Activated CD8-positive, alpha-beta memory T cell treated with anti-CD3 and anti-CD28 coated beads for 4 hours (primary cell): Measurements from ENCODE around the gene DERA.
"Not testable (repeated sequence)": the region's sequence is repeated elsewhere in the genome, so short reads cannot be mapped to it uniquely, and the experiment has no call there.

Experiments
- DNase-seq, 2 donors: peaks; one replicate each; pipeline ENCODE4 v3.0.0-alpha.2; 2020; ENCODE audit warnings: low read depth in 2 of 2

DERA gene

GRCh38 chr12:15963271-15963670 lies 52.1 kb downstream of the DERA start:
- no peak for DNase-seq

GRCh38 chr12:15966426-15966825 lies 55.3 kb downstream of the DERA start:
- no peak for DNase-seq

GRCh38 chr12:15967053-15967452 lies 55.9 kb downstream of the DERA start:
- not testable (repeated sequence) for DNase-seq

- no peak for DNase-seq
Measured at GRCh38 chr12:15971211-15971610, 60.1 kb downstream of the DERA start.

- DNase-seq: no peak
Measured at GRCh38 chr12:15972894-15973293, 61.8 kb downstream of the DERA start.

GRCh38 chr12:15977999-15978951 lies 67.1 kb downstream of the DERA start:
- DNase-seq: no peak

- no peak for DNase-seq
Measured at GRCh38 chr12:15979096-15980092, 68.3 kb downstream of the DERA start.

GRCh38 chr12:15982071-15982470 lies 70.9 kb downstream of the DERA start:
- no peak for DNase-seq

- no peak for DNase-seq
Measured at GRCh38 chr12:15982471-15982870, 71.3 kb downstream of the DERA start.

- DNase-seq: no peak
Measured at GRCh38 chr12:15982921-15983320, 71.8 kb downstream of the DERA start.

- DNase-seq: no peak
Measured at GRCh38 chr12:15984097-15984800, 73.1 kb downstream of the DERA start.

- no peak for DNase-seq
Measured at GRCh38 chr12:15984963-15985362, 73.8 kb downstream of the DERA start.

GRCh38 chr12:15987696-15988095 lies 76.6 kb downstream of the DERA start:
- no peak for DNase-seq

GRCh38 chr12:15988983-15989755 lies 78.0 kb downstream of the DERA start:
- DNase-seq: no peak

GRCh38 chr12:15995801-15996200 lies 84.7 kb downstream of the DERA start:
- DNase-seq: no peak

- no peak for DNase-seq
Measured at GRCh38 chr12:15996254-15996653, 85.1 kb downstream of the DERA start.

- no peak for DNase-seq
Measured at GRCh38 chr12:15996948-15997347, 85.8 kb downstream of the DERA start.

- DNase-seq: no peak
Measured at GRCh38 chr12:15997910-15998309, 86.8 kb downstream of the DERA start.

- DNase-seq: no peak
Measured at GRCh38 chr12:16002880-16003279, 91.7 kb downstream of the DERA start.

- no peak for DNase-seq
Measured at GRCh38 chr12:16003460-16003859, 92.3 kb downstream of the DERA start.

GRCh38 chr12:16006752-16007151 lies 95.6 kb downstream of the DERA start:
- DNase-seq: no peak
